IMR-90 (cell line): ENCODE results near the gene CNNM1. TPM values are rescaled to one million over a fixed set of nuclear protein-coding genes. Genes with fewer than 3 reads are reported as not detected.

ENCODE experiments used
- ATAC-seq: fragments of 200-7000 bp; cut with Tn5 transposase; 2 replicates; pipeline ENCODE4 v1.9.1; 2020; ENCODE audit warnings: low read depth, mild to moderate bottlenecking, moderate library complexity
- BruUV-seq: library from RNA; stranded (reverse); fragments of 400-500 nt; replicated peaks from 2 replicates; lab custom pipeline; 2021; lab: Mats Ljungman, UMichigan
- CTCF ChIA-PET: fragments of 300-600 bp; formaldehyde crosslinking; extraction: SDS; loops from one replicate; lab custom pipeline; 2021; ENCODE audit warnings: antibody characterized with exemption; lab: Yijun Ruan, JAX
- POLR2A ChIA-PET: fragments of 300-600 bp; sonication (Branson Sonifier 250); formaldehyde crosslinking; loops from one replicate; lab custom pipeline; 2022; ENCODE audit warnings: antibody characterized with exemption; ENCODE audit not compliant: unreplicated experiment; lab: Charles Lee
- DNase-seq: peaks from one replicate; pipeline ENCODE4 v3.0.0; 2013
- H2AFZ ChIP-seq: replicated peaks from 2 replicates; pipeline ENCODE3; 2013; ENCODE audit warnings: low read length, mild to moderate bottlenecking; ENCODE audit not compliant: poor library complexity
- H2AK5ac ChIP-seq: 2 replicates; pipeline ENCODE4 v1.6.1; 2013; ENCODE audit warnings: low read depth, low read length, inconsistent platforms
- H2AK9ac ChIP-seq: replicated peaks from 2 replicates; pipeline ENCODE3; 2013; ENCODE audit warnings: mild to moderate bottlenecking, low read depth, low read length, moderate library complexity; ENCODE audit not compliant: poor library complexity
- H2BK120ac ChIP-seq: 2 replicates; pipeline ENCODE4 v1.6.1; 2013; ENCODE audit warnings: low read depth, low read length, inconsistent platforms
- H2BK15ac ChIP-seq: 3 replicates; pipeline ENCODE4 v1.6.1; 2013; ENCODE audit warnings: low read depth, low read length, inconsistent platforms
- H2BK20ac ChIP-seq: 2 replicates; pipeline ENCODE4 v1.6.1; 2013; ENCODE audit warnings: low read depth, mild to moderate bottlenecking, inconsistent platforms, low read length, moderate library complexity
- H2BK5ac ChIP-seq: 2 replicates; pipeline ENCODE4 v1.6.1; 2013; ENCODE audit warnings: mild to moderate bottlenecking, low read depth, low read length, inconsistent platforms; ENCODE audit not compliant: poor library complexity, severe bottlenecking
- H3K14ac ChIP-seq: replicated peaks from 2 replicates; pipeline ENCODE4 v1.6.1; 2013; ENCODE audit warnings: low read depth, low read length, inconsistent platforms
- H3K18ac ChIP-seq: 2 replicates; pipeline ENCODE4 v1.6.1; 2013; ENCODE audit warnings: low read depth, low read length, control low read depth
- H3K23ac ChIP-seq: 2 replicates; pipeline ENCODE4 v1.6.1; 2013; ENCODE audit warnings: low read depth, low read length, inconsistent platforms
- H3K27ac ChIP-seq: 2 replicates; pipeline ENCODE4 v1.5.1; 2013; ENCODE audit warnings: mild to moderate bottlenecking, control low read depth, low read length; ENCODE audit not compliant: insufficient read depth
- H3K27me3 ChIP-seq: 2 replicates; pipeline ENCODE4 v1.6.1; 2013; ENCODE audit warnings: low read length; ENCODE audit not compliant: control insufficient read depth, insufficient read depth
- H3K36me3 ChIP-seq: 2 replicates; pipeline ENCODE4 v1.6.1; 2013; ENCODE audit warnings: low read length, mixed read lengths; ENCODE audit not compliant: control insufficient read depth, insufficient read depth
- H3K4ac ChIP-seq: 2 replicates; pipeline ENCODE4 v1.6.1; 2013; ENCODE audit warnings: low read depth, low read length, inconsistent platforms
- H3K4me1 ChIP-seq: 2 replicates; pipeline ENCODE4 v1.6.1; 2013; ENCODE audit warnings: low read length, mixed read lengths; ENCODE audit not compliant: control insufficient read depth, insufficient read depth
- H3K4me2 ChIP-seq: 2 replicates; pipeline ENCODE4 v1.6.1; 2013; ENCODE audit warnings: low read depth, mild to moderate bottlenecking, control low read depth, low read length, moderate library complexity
- H3K4me3 ChIP-seq: 2 replicates; pipeline ENCODE4 v1.5.1; 2013; ENCODE audit warnings: low read depth, mild to moderate bottlenecking, control low read depth, low read length, moderate library complexity; ENCODE audit not compliant: insufficient read depth
- H3K56ac ChIP-seq: 2 replicates; pipeline ENCODE4 v1.6.1; 2013; ENCODE audit warnings: low read length, inconsistent platforms; ENCODE audit not compliant: insufficient read depth; ENCODE audit errors: extremely low read depth
- H3K79me1 ChIP-seq, 2 experiments: 2 replicates each; pipeline ENCODE4 v1.6.1; 2013; ENCODE audit warnings: low read length in 2 of 2, inconsistent platforms in 1 of 2, low read depth in 1 of 2
- H3K9ac ChIP-seq: 2 replicates; pipeline ENCODE4 v1.6.1; 2013; ENCODE audit warnings: low read depth, low read length, control low read depth
- H3K9me1 ChIP-seq: 2 replicates; pipeline ENCODE4 v1.6.1; 2013; ENCODE audit warnings: low read length, inconsistent platforms; ENCODE audit not compliant: insufficient read depth
- H3K9me3 ChIP-seq: 2 replicates; pipeline ENCODE4 v1.6.1; 2013; ENCODE audit warnings: low read length; ENCODE audit not compliant: control insufficient read depth, insufficient read depth
- H4K20me1 ChIP-seq: 2 replicates; pipeline ENCODE4 v1.6.1; 2013; ENCODE audit warnings: low read length, inconsistent platforms; ENCODE audit not compliant: insufficient read depth
- H4K5ac ChIP-seq: 2 replicates; pipeline ENCODE4 v1.6.1; 2013; ENCODE audit warnings: mild to moderate bottlenecking, low read depth, low read length, control low read depth
- H4K8ac ChIP-seq, 2 experiments: 2 replicates each; pipeline ENCODE4 v1.6.1; 2013; ENCODE audit warnings: low read depth in 2 of 2, low read length in 2 of 2, control low read depth in 1 of 2, inconsistent platforms in 1 of 2
- H4K91ac ChIP-seq: 2 replicates; pipeline ENCODE4 v1.6.1; 2013; ENCODE audit warnings: low read depth, low read length, inconsistent platforms; ENCODE audit not compliant: insufficient read depth
- CEBPB ChIP-seq: IDR thresholded peaks from 2 replicates; pipeline ENCODE4 v1.6.1; 2012; ENCODE audit warnings: low read depth, low read length, improper control_type of control experiment
- CHD1 ChIP-seq: IDR thresholded peaks from 2 replicates; pipeline ENCODE4 v1.6.1; 2012; ENCODE audit warnings: low read depth, low read length, improper control_type of control experiment
- CTCF ChIP-seq: conservative IDR thresholded peaks from 2 replicates; pipeline ENCODE4 v1.5.1; 2012; ENCODE audit warnings: mild to moderate bottlenecking, low read depth, low read length, improper control_type of control experiment
- ELK1 ChIP-seq: fragments of 150-350 bp; IDR thresholded peaks from 2 replicates; pipeline ENCODE4 v1.6.1; 2016; ENCODE audit warnings: low read depth, mild to moderate bottlenecking, low read length, moderate library complexity, borderline replicate concordance
- FOS ChIP-seq: fragments of 150-350 bp; IDR thresholded peaks from 2 replicates; pipeline ENCODE4 v1.6.1; 2016; ENCODE audit warnings: low read depth, low read length
- MAZ ChIP-seq: IDR thresholded peaks from 2 replicates; pipeline ENCODE4 v1.6.1; 2012; ENCODE audit warnings: low read depth, mild to moderate bottlenecking, low read length, improper control_type of control experiment, moderate library complexity, borderline replicate concordance
- NFE2L2 ChIP-seq: fragments of 150-350 bp; IDR thresholded peaks from 2 replicates; pipeline ENCODE4 v1.6.1; 2016; ENCODE audit warnings: low read depth, mild to moderate bottlenecking, low read length
- RAD21 ChIP-seq: IDR thresholded peaks from 2 replicates; pipeline ENCODE4 v1.6.1; 2012; ENCODE audit warnings: low read length, improper control_type of control experiment
- RCOR1 ChIP-seq: IDR thresholded peaks from 2 replicates; pipeline ENCODE4 v1.6.1; 2012; ENCODE audit warnings: mild to moderate bottlenecking, low read length, improper control_type of control experiment; ENCODE audit not compliant: insufficient replicate concordance
- RFX5 ChIP-seq: IDR thresholded peaks from 2 replicates; pipeline ENCODE4 v1.8.0; 2012; ENCODE audit warnings: low read depth, mild to moderate bottlenecking, low read length, moderate library complexity
- USF2 ChIP-seq: fragments of 150-350 bp; IDR thresholded peaks from 2 replicates; pipeline ENCODE4 v1.6.1; 2017; ENCODE audit warnings: mild to moderate bottlenecking, antibody characterized with exemption, low read length, low read depth
- WGBS, 2 experiments: methylation state at CpG; one replicate each; pipeline versions ENCODE4 v1.1.5 to v1.1.7; 2013; ENCODE audit warnings: missing lambda C conversion rate in 2 of 2; ENCODE audit not compliant: insufficient read length in 1 of 2; ENCODE audit errors: extremely low coverage in 2 of 2; 5-methylcytosine and 5-hydroxymethylcytosine counted together
- dilution Hi-C: fragments of 300-500 bp; cut with HindIII; formaldehyde crosslinking; loops from one replicate; pipeline ENCODE4 v1.14.3; 2018; ENCODE audit warnings: low sequenced_read_pairs; ENCODE audit not compliant: unreplicated experiment
- in situ Hi-C: fragments of 300-500 bp; cut with MboI; formaldehyde crosslinking; loops from 3 replicates; pipeline ENCODE4 v1.14.3; 2019; ENCODE audit warnings: low sequenced_read_pairs, inconsistent platforms, mixed read lengths
- intact Hi-C: fragments of 100-400 bp; cut with micrococcal nuclease; formaldehyde crosslinking; loops from 2 replicates; pipeline ENCODE4 v1.10.0; 2022
- polyA plus RNA-seq, 3 experiments: library from polyadenylated mRNA; depleted of rRNA; stranded (reverse); fragments of >200 nt; gene quantifications; 2 replicates each; pipeline ENCODE4 v1.2.3, GENCODE V29; 2012; ENCODE audit warnings: low replicate concordance in 1 of 3
- total RNA-seq: library from RNA; depleted of rRNA; stranded (reverse); fragments of >200 nt; gene quantifications from 2 replicates; pipeline ENCODE4 v1.2.3, GENCODE V29; 2012

Gene CNNM1
- total and polyA plus RNA-seq, 2 of the 4 experiments (the other 2 are of a cell fraction) = 0.18 to 0.39 TPM

- Histone ChIP-seq H3K4me2 (no peak overlapping the region), H3K18ac (no peak overlapping the region), H2BK15ac (no peak overlapping the region), H3K9me3 (no peaks in the 10 kb centered on the region), H2BK20ac (no peak overlapping the region), H3K27me3 (no peaks in the 10 kb centered on the region), H3K4ac (no peak overlapping the region), H4K5ac (no peak overlapping the region), H2BK5ac (peak overlapping the region; percentile 83), H2AFZ (no peak overlapping the region), H2AK5ac (no peak overlapping the region), H3K9ac (no peak overlapping the region), H3K4me3 (no peak overlapping the region), H2BK120ac (no peak overlapping the region), H4K8ac (no peak overlapping the region), H4K91ac (no peak overlapping the region), H3K79me1 (no peaks in the 10 kb centered on the region), H4K20me1 (no peaks in the 10 kb centered on the region), H3K23ac (no peak overlapping the region), H3K27ac (no peak overlapping the region), H3K4me1 (no peaks in the 10 kb centered on the region; the same call in 1 of the 2 replicates), H3K56ac (no peak overlapping the region), H2AK9ac (no peak overlapping the region), H3K14ac (no peak overlapping the region), H3K9me1 (no peaks in the 10 kb centered on the region), H3K36me3 (no peaks in the 10 kb centered on the region)
- in situ Hi-C loops = no loop called here
- no CpG with 5 or more reads among the region's 1 CpG for WGBS, 2 experiments
- POLR2A ChIA-PET = interaction anchor here (0.6 kb wide), 1 partner anchor 52 kb away, joined by 9 read pairs; no protein-coding TSS in a partner anchor
- dilution Hi-C loops = no loop called here
- BruUV-seq = no TSS peak
- no peak for TF ChIP-seq RFX5
- no peak for TF ChIP-seq CTCF
- TF ChIP-seq FOS = no peak
- TF ChIP-seq ELK1 = no peak
- TF ChIP-seq CHD1 = no peak
- no peak for TF ChIP-seq NFE2L2
- no peak for TF ChIP-seq RAD21
- TF ChIP-seq CEBPB = no peak
- TF ChIP-seq MAZ = no peak
- no peak for TF ChIP-seq RCOR1
- TF ChIP-seq USF2 = no peak
- DNase-seq (peak; percentile 67), ATAC-seq (peak; percentile 92)
- intact Hi-C loops = no loop called here
- CTCF ChIA-PET = no interaction called here
These were observed 37.0 kb upstream of the CNNM1 start for GRCh38 chr10:99292159-99292558.
